Suprapubic skin (tissue), 4 donors: ENCODE results near the gene CIAO1. TPM values are rescaled to one million over a fixed set of nuclear protein-coding genes. Genes with fewer than 3 reads are reported as not detected.
"Not testable (repeated sequence)": the region's sequence is repeated elsewhere in the genome, so short reads cannot be mapped to it uniquely, and the experiment has no call there.

Source experiments
- DNase-seq, 2 donors: peaks; one replicate each; pipeline ENCODE4 v3.0.0-alpha.2; 2019; ENCODE audit warnings: low spot score in 2 of 2
- H3K27ac ChIP-seq: fragments of 200-600 bp; sonication (generic); one replicate; pipeline ENCODE4 v1.5.1; 2019
- H3K27me3 ChIP-seq: fragments of 200-600 bp; sonication (generic); one replicate; pipeline ENCODE4 v1.5.1; 2019
- H3K36me3 ChIP-seq: fragments of 200-600 bp; sonication (generic); one replicate; pipeline ENCODE4 v1.5.1; 2019
- H3K4me1 ChIP-seq: fragments of 200-600 bp; sonication (generic); one replicate; pipeline ENCODE4 v1.5.1; 2019
- H3K4me3 ChIP-seq: fragments of 200-600 bp; sonication (generic); one replicate; pipeline ENCODE4 v1.5.1; 2019; ENCODE audit warnings: mild to moderate bottlenecking
- H3K9me3 ChIP-seq: fragments of 200-600 bp; sonication (generic); one replicate; pipeline ENCODE4 v1.5.1; 2019
- EP300 ChIP-seq: sonication (generic); formaldehyde crosslinking; IDR thresholded peaks from one replicate; pipeline ENCODE4 v1.6.1; 2017; ENCODE audit warnings: antibody characterized with exemption
- POLR2A ChIP-seq, 2 donors: fragments of 450-650 bp; IDR thresholded peaks; one replicate each; pipeline ENCODE4 v1.6.1; 2017; ENCODE audit warnings: antibody characterized with exemption in 2 of 2, mild to moderate bottlenecking in 2 of 2, moderate library complexity in 2 of 2
- POLR2AphosphoS5 ChIP-seq, 3 donors: sonication (generic); formaldehyde crosslinking; IDR thresholded peaks; one replicate each; pipeline ENCODE4 v1.6.1; 2017; ENCODE audit warnings: antibody characterized with exemption in 3 of 3
- WGBS: methylation state at CpG from one replicate; pipeline ENCODE4 v1.1.5; 2018; 5-methylcytosine and 5-hydroxymethylcytosine counted together
- total RNA-seq, 4 donors: library from RNA; depleted of rRNA; stranded (reverse); fragments of >200 nt; gene quantifications; one replicate each; pipeline ENCODE4 v1.1.0, GENCODE V29; 2016
- TF ChIP-seq, protein P1 (sequence below), 2 donors: fragments of 200-600 bp in 1 of 2; fragments of 450-650 bp in 1 of 2; sonication (generic) in 1 of 2; IDR thresholded peaks; one replicate each; pipeline ENCODE4 v1.5.1; 2016 to 2019; ENCODE audit warnings: antibody characterized with exemption in 2 of 2, mild to moderate bottlenecking in 1 of 2, moderate library complexity in 1 of 2

CIAO1 gene
- 100 to 1,000 TPM; 107 to 143 (median 110) TPM for total RNA-seq

DNA sequence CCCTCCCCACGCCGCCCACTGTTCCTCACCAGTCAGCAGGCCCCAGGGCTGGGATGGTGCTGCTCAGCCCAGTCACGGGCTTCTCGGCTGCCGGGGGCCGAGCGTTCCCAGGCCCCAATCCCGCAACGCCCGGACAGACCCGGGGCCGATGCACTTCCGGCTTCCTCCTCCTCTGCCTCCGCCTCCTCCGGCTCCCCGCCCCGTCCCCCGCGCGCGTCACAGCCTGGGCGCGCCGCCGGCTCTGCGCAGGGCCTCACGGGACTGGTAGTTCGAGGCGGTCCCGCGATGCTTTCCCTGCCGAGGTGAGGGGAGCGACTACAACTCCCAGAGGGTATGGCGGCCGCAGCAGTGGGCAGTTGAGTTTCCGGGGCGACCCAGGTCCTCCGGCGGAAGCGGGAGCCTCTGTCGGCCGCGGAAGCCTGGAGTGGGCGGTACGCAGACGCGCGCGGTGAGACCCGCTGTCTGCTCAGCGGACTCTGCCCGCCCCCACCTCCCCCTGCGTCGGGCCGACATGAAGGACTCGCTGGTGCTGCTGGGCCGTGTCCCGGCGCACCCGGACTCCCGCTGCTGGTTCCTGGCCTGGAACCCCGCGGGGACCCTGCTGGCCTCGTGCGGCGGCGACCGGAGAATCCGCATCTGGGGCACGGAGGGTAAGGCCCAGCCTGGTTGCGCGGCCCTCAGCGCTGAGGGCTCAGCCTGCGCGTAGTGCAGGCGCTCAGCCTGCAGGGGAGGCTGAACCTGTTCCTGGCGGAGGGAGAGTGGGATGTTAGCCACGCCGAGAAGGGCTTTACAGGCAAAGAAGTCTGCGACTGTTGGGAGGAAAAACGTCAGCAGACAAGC is at the start of gene CIAO1, which contains the start of gene TMEM127:
CIAO1 (plus strand) TSS at position 386 of the 840 bp plus-strand sequence; CDS start at position 512, 126 bp downstream.
TMEM127 (minus strand) TSS at position 158 of the 840 bp plus-strand sequence. CDS start 616 bp downstream, outside the sequence.
- WGBS, result under 1% methylated on average over 23 of the region's 81 CpGs
- peaks cover 51% of the 10 kb centered on the region for H3K4me1 ChIP-seq
- TF ChIP-seq EP300, result no peak
- TF ChIP-seq POLR2A (IDR thresholded peaks at IDR 0.05), result peak; percentile 66 to 72
- TF ChIP-seq, protein P1, sequence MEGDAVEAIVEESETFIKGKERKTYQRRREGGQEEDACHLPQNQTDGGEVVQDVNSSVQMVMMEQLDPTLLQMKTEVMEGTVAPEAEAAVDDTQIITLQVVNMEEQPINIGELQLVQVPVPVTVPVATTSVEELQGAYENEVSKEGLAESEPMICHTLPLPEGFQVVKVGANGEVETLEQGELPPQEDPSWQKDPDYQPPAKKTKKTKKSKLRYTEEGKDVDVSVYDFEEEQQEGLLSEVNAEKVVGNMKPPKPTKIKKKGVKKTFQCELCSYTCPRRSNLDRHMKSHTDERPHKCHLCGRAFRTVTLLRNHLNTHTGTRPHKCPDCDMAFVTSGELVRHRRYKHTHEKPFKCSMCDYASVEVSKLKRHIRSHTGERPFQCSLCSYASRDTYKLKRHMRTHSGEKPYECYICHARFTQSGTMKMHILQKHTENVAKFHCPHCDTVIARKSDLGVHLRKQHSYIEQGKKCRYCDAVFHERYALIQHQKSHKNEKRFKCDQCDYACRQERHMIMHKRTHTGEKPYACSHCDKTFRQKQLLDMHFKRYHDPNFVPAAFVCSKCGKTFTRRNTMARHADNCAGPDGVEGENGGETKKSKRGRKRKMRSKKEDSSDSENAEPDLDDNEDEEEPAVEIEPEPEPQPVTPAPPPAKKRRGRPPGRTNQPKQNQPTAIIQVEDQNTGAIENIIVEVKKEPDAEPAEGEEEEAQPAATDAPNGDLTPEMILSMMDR (IDR thresholded peaks at IDR 0.05), result peak; percentile 14 to 40
- TF ChIP-seq POLR2AphosphoS5 (IDR thresholded peaks at IDR 0.05), result peak; percentile 5 to 81 (median 22)
- peak; percentile 99 for DNase-seq
- H3K4me3 ChIP-seq, result peak within 1 kb of the TSS; percentile 94
- H3K27ac ChIP-seq, result peak within 1 kb of the TSS; percentile 94
- H3K27me3 ChIP-seq, result no peaks in the 10 kb centered on the region
- peaks cover 33% of the 10 kb centered on the region for H3K36me3 ChIP-seq
- H3K9me3 ChIP-seq, result no peaks in the 10 kb centered on the region

DNA sequence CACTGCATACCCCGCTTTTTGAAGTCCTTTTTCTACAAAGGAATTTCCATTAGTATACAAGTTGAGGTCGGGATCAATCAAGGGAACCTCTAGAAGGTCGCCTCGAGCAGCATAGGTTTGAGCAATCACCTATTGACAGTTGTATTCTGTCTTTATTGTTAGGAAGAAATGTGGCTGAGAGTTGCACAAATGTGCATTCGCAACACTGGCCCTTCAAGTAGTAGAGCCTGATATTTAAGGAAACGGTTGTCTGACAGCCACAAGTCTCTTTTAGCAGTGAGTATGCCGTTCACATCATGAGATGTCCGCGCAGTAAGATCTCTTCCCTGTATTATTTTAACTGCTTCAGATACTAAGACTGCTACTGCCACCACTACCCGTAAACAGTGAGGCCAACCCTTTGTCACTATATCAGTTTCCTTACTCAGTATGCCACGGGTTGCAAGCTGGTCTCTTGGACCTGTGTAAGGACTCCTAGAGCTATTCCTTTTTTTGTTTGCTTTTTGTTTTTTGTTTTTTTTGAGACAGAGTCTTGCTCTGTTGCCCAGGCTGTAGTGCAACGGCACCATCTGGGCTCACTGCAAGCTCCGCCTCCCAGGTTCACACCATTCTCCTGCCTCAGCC is 47.4 kb upstream of the CIAO1 start:
- H3K4me3 ChIP-seq, result no peak overlapping the region
- H3K36me3 ChIP-seq, result no peaks in the 10 kb centered on the region
- TF ChIP-seq POLR2AphosphoS5 (IDR thresholded peaks at IDR 0.05) (no peak), EP300 (no peak), POLR2A (IDR thresholded peaks at IDR 0.05) (no peak)
- TF ChIP-seq, protein P1 (IDR thresholded peaks at IDR 0.05), result no peak
- DNase-seq, result no peak
- no peaks in the 10 kb centered on the region for H3K27me3 ChIP-seq
- 94% methylated on average over 13 of the region's 13 CpGs for WGBS
- H3K9me3 ChIP-seq, result no peaks in the 10 kb centered on the region
- H3K27ac ChIP-seq, result no peak overlapping the region
- H3K4me1 ChIP-seq, result no peaks in the 10 kb centered on the region

- not testable (repeated sequence) for DNase-seq, H3K4me3 ChIP-seq, H3K27me3 ChIP-seq, H3K9me3 ChIP-seq, H3K27ac ChIP-seq, H3K36me3 ChIP-seq, H3K4me1 ChIP-seq
- WGBS, result 77% methylated on average over 4 of the region's 4 CpGs
Measured at GRCh38 chr2:96219959-96220358, 46.1 kb upstream of the CIAO1 start.

DNA sequence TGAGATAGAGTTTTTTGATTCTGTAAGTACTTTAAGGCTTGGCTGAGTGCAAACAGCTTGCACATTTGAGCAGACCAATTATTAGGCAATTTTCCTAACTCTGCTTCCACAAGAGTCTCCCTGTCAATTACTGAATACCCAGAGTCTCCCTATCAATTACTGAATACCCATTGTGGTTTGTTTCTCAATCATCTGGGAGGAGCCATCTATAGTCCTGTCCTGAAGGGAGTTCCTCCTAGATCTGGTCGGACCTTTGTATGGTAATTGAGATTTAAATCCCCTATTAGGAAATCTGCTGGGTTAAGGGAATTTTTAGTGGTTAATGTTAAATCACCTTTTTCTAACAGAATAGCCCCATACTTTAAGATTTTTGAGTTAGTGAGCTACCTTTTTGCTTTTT is 44.9 kb upstream of the CIAO1 start:
- not testable (repeated sequence) for H3K36me3 ChIP-seq
- WGBS, result 69% methylated on average over 1 of the region's 1 CpG

DNA sequence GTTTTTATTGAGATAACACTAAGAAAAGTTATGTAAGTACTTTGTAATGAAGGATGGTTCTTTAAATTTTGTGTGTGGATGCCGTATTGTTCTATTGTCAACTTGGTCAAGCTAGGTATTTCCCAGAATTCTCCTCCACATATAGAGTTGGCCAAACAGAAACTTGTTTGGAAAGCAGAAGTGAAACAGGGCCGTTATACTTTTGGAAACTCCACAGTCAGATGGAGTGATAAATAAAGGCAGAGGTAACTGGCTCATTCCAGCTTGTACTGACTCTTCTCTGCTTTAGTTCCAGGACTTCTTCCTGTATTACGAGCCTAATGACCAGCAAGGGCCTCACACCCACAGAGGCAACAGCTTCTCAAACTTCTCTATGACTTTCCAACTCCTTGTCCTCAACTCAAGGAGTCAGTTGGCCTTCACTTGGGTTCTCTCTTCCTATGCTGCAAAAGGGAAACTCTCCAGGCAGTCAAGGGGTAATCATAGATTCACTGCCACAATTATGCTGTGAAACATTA is 41.0 kb upstream of the CIAO1 start:
- Histone ChIP-seq H3K36me3 (no peaks in the 10 kb centered on the region), H3K4me3 (no peak overlapping the region), H3K4me1 (no peaks in the 10 kb centered on the region), H3K9me3 (no peaks in the 10 kb centered on the region), H3K27ac (no peak overlapping the region), H3K27me3 (no peaks in the 10 kb centered on the region)
- TF ChIP-seq, protein P1 (IDR thresholded peaks at IDR 0.05), result no peak
- TF ChIP-seq POLR2AphosphoS5 (IDR thresholded peaks at IDR 0.05), result no peak
- no peak for TF ChIP-seq POLR2A (IDR thresholded peaks at IDR 0.05)
- no peak for TF ChIP-seq EP300
- 64% methylated on average over 3 of the region's 3 CpGs for WGBS
- no peak for DNase-seq

More for the DNA sequence above, 44.9 kb upstream of the CIAO1 start:
- H3K27ac ChIP-seq, H3K4me3 ChIP-seq, H3K27me3 ChIP-seq, DNase-seq, H3K4me1 ChIP-seq, H3K9me3 ChIP-seq: not testable (repeated sequence)

DNA sequence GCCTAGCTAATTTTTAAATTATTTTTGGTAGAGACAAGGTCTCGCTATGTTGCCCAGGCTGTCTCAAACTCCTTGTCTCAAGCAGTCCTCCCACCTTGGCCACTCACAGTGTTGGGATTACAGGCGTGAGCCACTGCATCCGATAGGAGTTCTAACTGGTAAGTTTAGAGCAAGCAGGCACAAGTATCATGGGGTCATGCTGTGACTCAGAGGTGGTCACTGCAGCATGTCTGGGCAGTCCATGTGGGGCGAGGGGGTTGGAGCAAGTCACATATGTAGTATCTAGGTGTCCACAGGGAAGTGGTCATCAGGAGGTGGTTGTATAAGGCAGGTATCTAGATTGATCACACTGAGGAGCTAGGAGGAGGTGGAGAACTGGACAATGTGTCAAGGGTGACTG is 34.7 kb upstream of the CIAO1 start:
- 98% methylated on average over 4 of the region's 4 CpGs for WGBS
- no peak for DNase-seq
- TF ChIP-seq, protein P1 (IDR thresholded peaks at IDR 0.05), result no peak
- no peak for TF ChIP-seq EP300
- no peak for TF ChIP-seq POLR2AphosphoS5 (IDR thresholded peaks at IDR 0.05)
- no peak for TF ChIP-seq POLR2A (IDR thresholded peaks at IDR 0.05)
- Histone ChIP-seq H3K36me3 (no peaks in the 10 kb centered on the region), H3K9me3 (no peaks in the 10 kb centered on the region), H3K27me3 (no peaks in the 10 kb centered on the region), H3K27ac (no peak overlapping the region), H3K4me3 (no peak overlapping the region), H3K4me1 (no peaks in the 10 kb centered on the region)
